Fibroblast of mammary gland (primary cell): ENCODE data around the gene BAZ2A.

Experiments used
- DNase-seq: peaks from one replicate; pipeline ENCODE4 v3.0.0-alpha.2; 2010; ENCODE audit warnings: low read depth
- H3K4me3 ChIP-seq: 2 replicates; pipeline ENCODE4 v1.5.1; 2011; ENCODE audit warnings: low read depth, mild to moderate bottlenecking, low read length, moderate library complexity; ENCODE audit not compliant: control insufficient read depth
- TF ChIP-seq, protein P1 (sequence below): conservative IDR thresholded peaks from 2 replicates; pipeline ENCODE4 v1.5.1; 2011; ENCODE audit warnings: low read depth, low read length, inconsistent platforms; ENCODE audit not compliant: control insufficient read depth, insufficient read depth

BAZ2A gene

GRCh38 chr12:56614627-56615026 lies 15.5 kb downstream of the BAZ2A start:
- TF ChIP-seq, protein P1, sequence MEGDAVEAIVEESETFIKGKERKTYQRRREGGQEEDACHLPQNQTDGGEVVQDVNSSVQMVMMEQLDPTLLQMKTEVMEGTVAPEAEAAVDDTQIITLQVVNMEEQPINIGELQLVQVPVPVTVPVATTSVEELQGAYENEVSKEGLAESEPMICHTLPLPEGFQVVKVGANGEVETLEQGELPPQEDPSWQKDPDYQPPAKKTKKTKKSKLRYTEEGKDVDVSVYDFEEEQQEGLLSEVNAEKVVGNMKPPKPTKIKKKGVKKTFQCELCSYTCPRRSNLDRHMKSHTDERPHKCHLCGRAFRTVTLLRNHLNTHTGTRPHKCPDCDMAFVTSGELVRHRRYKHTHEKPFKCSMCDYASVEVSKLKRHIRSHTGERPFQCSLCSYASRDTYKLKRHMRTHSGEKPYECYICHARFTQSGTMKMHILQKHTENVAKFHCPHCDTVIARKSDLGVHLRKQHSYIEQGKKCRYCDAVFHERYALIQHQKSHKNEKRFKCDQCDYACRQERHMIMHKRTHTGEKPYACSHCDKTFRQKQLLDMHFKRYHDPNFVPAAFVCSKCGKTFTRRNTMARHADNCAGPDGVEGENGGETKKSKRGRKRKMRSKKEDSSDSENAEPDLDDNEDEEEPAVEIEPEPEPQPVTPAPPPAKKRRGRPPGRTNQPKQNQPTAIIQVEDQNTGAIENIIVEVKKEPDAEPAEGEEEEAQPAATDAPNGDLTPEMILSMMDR = no peak
- no peak overlapping the region for H3K4me3 ChIP-seq
- DNase-seq = no peak

GRCh38 chr12:56604355-56604754 lies 25.8 kb downstream of the BAZ2A start:
- TF ChIP-seq, protein P1 = no peak
- no peak overlapping the region for H3K4me3 ChIP-seq
- DNase-seq = no peak

DNA sequence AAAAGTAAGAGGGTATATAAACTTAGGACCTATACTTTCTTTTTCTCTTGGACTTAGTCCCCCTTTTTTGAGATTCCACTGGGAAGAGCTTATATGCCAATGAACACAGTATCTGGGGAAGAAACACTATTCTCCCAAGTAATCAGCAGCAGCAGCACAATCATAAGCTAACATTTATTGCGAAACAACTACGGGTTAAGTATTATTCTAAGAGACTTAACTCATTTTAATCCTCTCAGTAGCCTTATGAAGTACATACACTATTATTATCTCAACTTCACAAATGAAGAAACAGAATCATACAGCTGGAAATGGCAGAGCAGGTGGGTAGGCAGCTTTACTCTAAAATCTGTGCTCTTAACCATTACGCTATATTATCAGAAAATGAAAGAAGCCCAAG lies 27.9 kb downstream of the BAZ2A start:
- H3K4me3 ChIP-seq = no peak overlapping the region
- TF ChIP-seq, protein P1 = no peak
- no peak for DNase-seq

- TF ChIP-seq, protein P1 = peak; percentile 21
- DNase-seq = no peak
- no peak overlapping the region for H3K4me3 ChIP-seq
Observed at GRCh38 chr12:56601503-56601902, 28.6 kb downstream of the BAZ2A start.

- no peak overlapping the region for H3K4me3 ChIP-seq
- TF ChIP-seq, protein P1 = no peak
- DNase-seq = no peak
Observed at GRCh38 chr12:56600753-56601152, 29.4 kb downstream of the BAZ2A start.

DNA sequence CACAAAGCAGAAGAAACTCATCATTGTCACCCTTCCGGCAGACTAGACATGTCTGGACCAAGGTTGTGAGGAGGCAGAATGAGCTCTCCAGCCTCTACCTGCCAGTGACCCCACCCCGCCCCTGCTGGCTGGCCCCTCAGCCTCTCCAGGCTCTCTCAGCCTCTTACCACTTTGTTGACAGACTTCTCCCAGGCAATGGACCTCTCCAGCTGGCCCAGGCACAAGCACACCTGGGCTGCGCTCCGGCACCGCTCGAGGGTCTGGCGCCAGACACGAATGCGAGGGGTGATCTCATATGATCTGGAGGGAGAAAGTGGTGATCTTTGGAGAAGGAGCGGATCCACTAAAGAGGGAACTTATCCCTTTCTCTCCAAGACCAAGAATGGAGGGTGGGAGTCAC lies 30.3 kb downstream of the BAZ2A start:
- no peak overlapping the region for H3K4me3 ChIP-seq
- no peak for DNase-seq
- TF ChIP-seq, protein P1 = no peak

DNA sequence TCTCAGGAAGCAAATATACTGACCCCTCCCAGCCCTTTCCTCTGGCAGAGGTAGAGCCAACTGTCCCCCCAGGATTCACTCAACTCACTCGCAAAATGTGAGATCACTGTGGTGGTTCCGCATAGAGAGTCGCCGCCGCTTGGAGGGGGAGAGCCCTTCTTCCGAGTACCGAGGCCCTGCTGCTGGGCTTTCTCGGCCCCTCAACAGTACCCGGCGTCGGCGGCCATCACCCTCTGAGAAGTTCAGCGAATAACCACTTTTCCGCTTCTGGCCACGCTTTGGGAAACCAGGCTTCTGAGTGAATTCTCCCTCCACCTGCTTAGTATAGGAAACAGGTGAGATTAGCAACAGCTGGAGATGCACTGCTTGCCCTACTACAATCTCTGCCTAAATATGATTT lies 31.1 kb downstream of the BAZ2A start:
- TF ChIP-seq, protein P1 = no peak
- DNase-seq = no peak
- H3K4me3 ChIP-seq = no peak overlapping the region
